HG02642 (cell line): ENCODE measurements around the gene STK11IP.

Experiments
- ATAC-seq: cut with Tn5 transposase; IDR thresholded peaks from one replicate; pipeline ENCODE4 v1.9.1; 2021; ENCODE audit warnings: mild to moderate bottlenecking; ENCODE audit not compliant: unreplicated experiment, poor library complexity

The STK11IP gene

DNA sequence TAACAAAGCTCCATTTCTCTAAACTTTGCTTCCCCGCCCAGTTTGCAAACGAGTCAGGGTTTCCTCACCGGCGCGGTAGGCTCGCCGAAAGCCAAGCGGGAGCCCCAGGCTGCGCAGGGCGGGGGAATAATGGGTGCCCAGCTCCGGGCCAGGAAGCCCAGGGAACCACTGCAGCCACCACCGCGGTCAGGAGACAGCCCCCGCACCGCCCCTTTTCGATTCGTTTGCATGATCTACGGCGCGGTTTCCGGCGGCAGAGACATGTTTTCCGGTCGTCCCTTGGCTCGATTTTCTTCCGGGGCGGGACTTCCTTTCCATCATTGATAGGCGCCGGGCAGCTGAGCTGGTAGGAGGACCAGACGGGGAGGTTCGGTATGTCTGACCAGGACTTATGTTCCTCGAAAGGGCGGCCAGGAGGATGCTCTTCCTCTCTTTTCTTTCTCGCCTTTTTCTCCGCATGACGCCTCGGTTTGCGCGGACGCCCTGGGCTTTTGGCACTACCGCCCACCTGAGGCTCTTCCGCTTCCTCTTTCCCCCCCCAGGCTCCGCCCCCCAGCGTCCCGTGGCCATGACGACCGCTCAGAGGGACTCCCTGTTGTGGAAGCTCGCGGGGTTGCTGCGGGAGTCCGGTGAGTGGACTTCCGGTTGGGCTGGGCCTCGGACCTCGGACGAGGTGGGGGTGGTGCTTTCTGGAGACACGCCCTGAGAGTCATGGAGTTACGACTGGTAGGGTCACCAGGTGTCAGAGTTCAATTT, at the start of gene STK11IP:
STK11IP (plus strand) TSS at position 306 of the 756 bp plus-strand sequence; CDS start at position 569, 263 bp downstream.
- peak; percentile 92 for ATAC-seq

DNA sequence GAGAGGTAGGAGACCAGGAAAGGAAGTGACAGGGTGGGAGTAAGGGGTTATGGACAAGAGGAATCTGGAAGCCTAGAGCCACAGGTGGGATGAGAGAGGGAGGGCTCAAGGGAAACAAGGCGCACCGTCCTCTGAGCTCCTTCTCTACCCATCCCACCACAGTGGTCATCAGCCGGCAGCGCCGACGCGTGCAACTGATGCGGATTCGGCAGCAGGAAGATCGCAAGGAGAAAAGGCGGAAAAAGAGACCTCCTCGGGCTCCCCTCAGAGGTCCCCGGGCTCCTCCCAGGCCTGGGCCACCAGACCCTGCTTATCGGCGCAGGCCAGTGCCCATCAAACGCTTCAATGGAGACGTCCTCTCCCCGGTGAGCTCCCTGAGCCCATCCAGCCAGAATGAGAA, 48.7 kb upstream of the STK11IP start:
- no peak for ATAC-seq

GRCh38 chr2:219549619-219550018, 48.0 kb upstream of the STK11IP start:
- ATAC-seq, result no peak

DNA sequence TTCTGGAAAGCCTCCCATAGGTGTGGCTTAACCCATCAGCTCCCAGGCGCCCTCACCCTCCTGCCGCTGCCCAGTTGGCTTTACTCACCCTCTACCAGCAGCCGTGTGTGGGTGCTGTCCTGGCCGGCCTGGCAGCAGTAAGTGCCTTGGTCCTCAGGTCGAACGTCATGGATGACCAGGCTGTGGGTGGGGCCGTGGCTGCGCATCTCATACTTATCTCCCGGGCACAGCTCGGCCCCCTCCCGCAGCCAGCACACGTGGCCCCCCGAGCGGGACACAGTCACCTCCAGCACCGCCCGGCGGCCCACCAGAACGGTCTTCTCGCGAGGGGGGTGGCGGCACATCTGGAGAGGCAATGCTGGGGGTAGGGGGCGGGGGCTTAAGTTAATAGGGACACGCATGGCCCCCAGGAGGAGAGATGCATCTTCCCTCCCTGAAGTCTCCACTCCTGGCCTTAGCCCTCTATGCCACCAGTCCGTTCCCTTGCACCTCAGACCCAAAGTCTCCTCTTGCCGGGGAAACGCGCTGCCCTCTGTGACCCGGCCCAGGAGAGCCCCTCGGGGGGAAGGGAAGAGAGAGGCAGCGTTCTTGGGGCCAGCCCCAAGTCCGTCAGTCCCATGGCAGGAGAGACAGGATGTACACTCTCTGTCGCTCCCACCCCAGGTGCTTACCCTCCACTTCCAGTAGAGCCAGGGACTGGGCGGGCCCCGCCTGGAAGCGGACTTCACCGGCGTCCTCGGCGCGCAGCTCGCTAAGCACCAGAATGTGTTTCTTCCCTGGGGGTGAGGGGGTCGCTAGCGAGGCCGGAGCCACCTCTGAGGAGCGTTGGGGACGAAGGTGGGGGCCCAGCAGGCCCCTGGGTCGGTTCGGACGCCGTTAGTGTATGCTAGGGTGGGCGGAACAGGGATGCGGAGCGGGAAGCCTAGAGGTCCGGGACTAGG, 45.9 kb upstream of the STK11IP start:
- peak; percentile 16 for ATAC-seq

DNA sequence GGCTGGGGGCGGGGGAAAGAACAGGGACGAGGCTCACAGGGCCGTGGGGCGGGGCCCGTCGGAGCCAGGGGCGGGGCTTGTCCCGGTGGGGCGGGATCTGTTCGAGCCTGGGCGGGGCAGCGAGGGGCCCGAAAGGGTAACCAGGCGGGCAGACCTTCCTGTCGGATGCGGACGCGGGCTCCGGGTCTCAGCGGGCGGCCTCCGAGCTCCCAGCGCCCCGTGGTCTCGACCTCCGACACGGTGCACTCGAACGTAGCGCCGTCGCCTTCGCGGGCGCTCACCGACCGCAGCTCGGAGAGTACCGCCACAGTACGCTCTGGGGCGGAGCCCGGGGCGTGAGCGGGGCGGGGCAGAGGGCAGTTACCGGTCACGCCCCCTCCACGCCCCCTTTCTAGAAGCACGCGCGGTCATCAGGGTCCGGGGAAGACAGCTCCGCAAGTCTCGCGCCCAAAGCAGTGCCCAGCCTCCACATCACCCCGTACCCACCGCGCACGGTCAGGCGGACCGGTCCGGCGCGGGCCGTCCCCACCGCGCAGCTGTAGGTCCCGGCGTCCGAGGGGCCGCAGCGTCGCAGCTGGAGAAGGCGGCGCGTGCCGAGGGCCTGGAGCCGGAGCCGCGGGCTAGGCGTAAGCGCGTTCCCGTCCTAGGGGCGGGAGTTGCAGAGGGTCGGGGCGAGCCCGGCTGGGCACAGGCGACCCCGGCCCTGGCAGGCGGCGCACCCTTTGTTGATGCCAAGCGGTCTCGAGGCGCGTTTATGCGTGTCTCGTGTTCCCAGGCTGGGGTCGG, 45.1 kb upstream of the STK11IP start:
- ATAC-seq, result peak; percentile 90

- ATAC-seq, result no peak
Observed at GRCh38 chr2:219553168-219553417, 44.6 kb upstream of the STK11IP start.

- ATAC-seq, result no peak
Observed at GRCh38 chr2:219553463-219553963, 44.1 kb upstream of the STK11IP start.

DNA sequence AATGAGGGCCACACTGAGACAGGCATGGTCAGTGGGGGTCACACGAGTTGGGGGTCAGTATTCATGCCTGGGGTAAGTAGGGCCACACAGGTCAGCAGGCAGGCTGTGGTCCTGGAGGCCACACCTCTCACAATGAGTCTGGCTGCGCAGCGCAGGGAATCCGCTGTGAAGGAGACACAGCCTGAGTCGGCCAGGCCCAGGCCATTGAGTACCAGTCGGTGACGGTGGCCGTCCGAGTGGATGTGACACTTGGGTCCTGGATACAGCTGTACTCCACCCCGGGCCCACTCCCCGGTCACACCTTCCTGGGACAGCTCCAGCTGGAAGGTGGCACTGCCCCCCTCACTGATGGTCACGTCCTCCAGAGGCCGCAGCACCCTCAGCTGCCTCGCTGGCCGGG, 43.3 kb upstream of the STK11IP start:
- ATAC-seq, result no peak

DNA sequence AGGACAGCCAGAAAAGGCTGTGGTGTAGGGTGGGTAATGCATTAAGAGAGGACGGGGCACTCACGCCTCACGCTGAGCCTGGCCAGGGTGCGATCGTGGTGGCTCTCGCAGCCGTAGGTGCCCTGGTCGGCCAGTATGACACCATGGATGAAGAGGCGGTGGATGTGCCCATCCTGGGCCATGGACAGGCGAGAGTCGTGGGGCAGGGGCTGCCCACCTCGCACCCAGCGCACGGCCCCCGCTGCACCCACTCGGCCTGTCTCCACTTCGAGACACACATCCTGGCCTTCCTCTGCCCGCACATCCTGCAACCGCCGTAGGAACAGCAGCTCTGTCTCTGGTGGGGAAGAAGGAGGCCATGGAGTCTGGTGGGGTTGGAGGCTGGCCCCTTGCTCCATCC, 41.7 kb upstream of the STK11IP start:
- ATAC-seq, result no peak

GRCh38 chr2:219556413-219556812, 41.2 kb upstream of the STK11IP start:
- no peak for ATAC-seq

- no peak for ATAC-seq
Observed at GRCh38 chr2:219557320-219557719, 40.3 kb upstream of the STK11IP start.

- no peak for ATAC-seq
Observed at GRCh38 chr2:219557791-219558785, 39.6 kb upstream of the STK11IP start.

DNA sequence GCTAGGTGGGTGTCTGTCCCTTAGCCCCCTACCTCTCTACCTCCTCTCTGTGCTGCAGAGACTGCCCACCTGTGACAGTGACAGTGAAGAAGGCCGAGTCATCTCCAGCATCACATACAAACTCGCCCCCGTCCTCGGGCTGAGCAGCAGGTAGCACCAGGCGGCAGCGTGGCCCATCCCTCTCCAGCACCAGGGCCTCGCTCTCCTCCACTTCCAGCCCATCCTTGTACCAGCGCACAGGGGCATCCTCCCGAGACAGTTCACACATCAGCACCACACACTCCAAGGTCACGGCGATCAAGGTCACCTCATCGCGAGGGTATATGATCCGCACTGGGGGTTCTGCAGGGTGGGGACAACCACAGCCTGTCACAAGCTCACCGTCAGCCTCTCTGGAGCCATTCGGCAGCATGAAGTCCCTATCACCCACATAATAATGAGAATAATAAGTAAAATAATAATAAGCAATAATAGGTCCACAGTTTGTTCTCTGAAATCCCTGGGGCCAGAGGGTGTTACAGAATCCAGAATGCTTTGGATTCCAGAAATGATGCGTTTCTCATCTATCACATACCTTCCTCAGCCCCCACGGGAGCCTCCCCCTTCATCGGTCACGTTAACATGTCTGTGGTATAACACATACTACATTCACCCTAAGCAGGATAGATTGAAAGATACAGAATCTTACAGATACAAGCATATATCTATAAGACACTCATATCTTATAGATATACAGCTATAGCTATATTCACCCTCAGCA, 38.3 kb upstream of the STK11IP start:
- no peak for ATAC-seq

DNA sequence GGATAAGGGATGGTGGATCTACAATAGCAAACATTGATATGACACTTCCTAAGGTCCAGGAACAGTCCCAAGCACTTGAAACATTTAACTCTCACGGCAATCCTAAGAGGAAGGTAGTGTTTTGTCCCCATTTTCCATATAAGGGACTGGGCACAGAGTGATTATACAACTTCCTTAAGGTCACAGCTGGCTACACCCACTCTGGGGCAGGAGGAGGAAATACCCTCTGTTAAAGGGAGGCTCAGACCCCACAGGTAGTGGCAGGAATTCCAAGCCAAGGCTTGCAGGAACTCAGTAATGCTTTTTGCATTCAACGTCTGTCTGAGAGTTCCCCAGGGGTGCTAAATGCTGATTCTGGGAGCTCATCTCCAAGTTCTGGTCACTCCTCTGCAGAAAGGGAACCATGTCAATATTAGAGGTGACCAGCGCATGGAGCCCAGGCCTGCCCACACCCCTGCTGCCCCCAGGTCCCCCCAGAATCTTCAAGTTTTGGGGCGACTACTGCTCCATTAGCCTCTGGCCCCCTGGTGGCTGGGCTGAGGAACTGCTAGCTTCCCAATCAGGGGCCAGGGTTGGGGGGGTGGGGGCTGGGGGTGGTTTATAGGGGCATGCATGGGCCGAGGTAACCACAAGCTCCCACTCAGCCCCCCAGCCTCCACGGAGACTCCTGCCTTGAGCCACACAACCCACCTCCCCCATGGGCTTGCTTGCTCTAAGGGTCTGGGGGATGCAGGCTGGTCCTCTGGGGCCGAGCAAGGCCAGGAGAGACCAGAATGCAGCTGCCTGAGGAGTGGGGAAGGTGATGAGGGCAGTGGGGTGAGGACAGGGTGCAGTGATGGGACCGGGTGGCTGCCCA, 37.4 kb upstream of the STK11IP start:
- ATAC-seq, result peak; percentile 41

GRCh38 chr2:219560893-219561178, 36.8 kb upstream of the STK11IP start:
- ATAC-seq, result no peak

DNA sequence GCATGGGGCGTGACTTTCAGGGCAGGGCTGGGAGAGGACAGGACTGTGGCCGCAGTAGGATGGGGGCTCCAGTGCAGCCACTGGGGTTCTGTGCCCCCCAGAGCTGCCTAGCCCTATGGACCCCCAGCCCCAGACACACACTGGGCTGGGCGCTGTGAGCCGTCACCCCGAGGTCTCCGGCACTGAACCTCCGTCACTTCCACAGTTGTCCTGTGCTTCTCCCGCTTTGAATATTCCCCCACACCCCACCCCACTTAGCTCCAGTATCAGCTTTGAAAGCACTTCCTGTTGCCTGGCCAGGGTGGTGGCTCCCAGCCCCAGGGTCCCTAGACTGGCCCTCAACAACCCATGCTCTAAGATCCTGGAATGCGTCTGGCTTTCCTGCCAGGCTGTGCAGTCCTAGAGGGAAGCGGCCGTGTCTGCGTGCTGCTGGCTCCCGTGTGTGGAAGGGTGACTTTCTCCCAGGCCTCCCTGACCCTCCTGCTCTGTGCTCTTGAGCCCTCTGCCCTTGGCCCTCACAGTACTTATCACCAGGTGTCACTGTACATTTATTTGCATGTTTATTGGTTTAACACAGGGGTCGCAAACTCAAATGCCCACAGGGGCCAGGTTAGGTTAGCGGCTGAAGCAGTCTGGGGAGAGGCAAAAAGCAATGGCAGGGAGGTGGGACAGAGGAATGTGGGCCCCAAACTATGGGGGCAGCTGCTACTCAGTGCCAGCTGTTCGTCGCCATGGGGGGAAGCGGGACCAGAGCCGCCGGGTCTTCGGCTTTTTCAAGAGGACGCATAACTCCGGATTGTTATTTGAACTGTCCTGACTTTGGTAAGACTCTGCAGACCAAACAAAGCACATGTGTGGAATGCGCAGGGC, 36.2 kb upstream of the STK11IP start:
- no peak for ATAC-seq
